GM10847 (cell line): ENCODE data around the gene TM6SF1.

Experiments used
- POLR2A ChIP-seq: IDR thresholded peaks from 2 replicates; pipeline ENCODE4 v1.6.1; 2011; ENCODE audit not compliant: insufficient read length; ENCODE audit errors: extremely low read depth

The TM6SF1 gene

DNA sequence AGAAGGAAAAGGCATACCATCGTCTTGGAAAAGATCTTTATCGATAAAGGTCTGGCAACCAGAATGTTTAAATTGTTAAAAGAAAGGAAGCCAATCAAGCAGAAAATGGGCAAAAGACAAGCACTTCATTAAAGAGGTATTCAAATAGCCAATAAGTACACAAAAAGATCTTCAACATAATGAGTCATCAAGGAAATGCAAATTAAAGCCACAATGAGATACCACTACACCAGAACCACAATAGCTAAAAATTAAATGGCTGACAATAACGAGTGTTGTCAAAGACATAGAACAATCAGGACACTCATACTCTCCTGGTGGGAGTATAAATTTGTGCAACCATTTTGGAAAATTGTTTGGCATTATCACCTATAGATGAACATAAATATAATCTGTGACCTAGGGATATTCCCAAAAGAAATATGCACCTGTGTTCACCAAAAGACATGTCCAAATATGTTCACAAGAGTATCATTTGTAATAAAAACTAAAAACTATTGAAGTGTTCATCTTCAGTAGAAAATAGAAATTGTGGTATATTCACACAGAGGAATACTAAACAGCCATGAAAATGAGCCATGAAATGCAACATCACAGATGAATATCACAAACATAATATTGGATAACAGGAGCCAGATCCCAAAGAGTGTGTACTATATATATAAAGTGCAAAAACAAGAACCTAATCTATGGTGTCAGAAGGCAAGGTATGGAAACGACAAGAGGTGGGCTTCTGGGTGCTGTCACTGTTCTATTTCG, 26.0 kb upstream of the TM6SF1 start:
- no peak for TF ChIP-seq POLR2A

GRCh38 chr15:83082730-83083386, 24.6 kb upstream of the TM6SF1 start:
- no peak for TF ChIP-seq POLR2A

DNA sequence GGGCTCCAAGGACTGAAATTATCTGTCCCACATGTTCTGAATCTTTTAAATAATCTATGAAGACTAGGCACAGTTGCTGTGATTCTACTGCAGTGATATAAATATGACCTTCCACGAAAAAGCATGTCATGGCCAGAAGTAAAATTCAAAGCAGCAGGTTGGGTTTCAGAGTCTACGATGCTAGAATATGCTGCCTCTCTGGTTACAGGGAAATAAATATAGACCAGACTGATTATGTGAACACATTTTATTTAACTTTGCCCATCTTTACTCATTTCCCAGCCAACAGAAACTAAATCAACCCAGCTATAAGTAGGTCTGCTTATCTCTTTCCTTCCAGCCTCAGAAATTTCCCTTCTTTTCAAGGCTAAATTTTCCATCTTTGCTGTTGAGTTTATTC, 19.9 kb upstream of the TM6SF1 start:
- no peak for TF ChIP-seq POLR2A

DNA sequence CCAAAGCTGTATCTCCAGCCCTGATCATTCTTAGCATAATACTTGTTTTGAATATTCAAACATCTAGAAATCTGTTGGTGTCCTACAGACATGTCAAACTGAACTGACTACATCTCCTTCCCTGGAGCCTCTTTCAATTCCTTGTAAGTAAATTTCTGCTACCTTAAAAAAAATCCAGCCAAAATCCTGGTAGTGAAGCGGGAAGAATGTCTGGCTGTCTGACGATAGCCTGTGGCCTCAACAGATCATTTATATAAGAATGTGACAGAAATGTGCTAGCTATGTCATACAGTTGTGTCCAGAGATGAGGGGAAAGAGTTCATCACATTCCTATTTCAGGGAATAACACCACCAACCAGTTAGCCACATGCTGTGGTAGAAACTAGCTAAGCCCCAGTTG, 18.6 kb upstream of the TM6SF1 start:
- TF ChIP-seq POLR2A, result no peak

DNA sequence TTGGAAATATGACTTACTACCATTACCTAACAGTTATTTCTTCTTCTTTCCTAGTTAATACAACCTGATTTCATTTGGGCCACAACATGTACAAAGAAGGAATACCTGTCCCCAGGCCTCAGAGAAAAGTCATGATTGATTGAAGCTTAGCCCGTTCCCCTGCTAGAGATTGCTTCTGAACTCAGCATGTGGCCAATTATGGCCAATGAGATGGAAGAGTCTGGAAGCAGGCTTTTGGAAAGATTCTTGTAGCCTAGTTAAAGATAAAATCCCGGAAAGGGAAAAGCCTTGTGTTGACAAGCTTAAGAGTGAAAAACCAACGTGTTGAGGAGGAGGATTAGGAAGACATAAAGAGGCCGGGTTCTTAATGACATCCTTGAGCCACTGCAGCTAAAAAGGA, 17.0 kb upstream of the TM6SF1 start:
- no peak for TF ChIP-seq POLR2A

DNA sequence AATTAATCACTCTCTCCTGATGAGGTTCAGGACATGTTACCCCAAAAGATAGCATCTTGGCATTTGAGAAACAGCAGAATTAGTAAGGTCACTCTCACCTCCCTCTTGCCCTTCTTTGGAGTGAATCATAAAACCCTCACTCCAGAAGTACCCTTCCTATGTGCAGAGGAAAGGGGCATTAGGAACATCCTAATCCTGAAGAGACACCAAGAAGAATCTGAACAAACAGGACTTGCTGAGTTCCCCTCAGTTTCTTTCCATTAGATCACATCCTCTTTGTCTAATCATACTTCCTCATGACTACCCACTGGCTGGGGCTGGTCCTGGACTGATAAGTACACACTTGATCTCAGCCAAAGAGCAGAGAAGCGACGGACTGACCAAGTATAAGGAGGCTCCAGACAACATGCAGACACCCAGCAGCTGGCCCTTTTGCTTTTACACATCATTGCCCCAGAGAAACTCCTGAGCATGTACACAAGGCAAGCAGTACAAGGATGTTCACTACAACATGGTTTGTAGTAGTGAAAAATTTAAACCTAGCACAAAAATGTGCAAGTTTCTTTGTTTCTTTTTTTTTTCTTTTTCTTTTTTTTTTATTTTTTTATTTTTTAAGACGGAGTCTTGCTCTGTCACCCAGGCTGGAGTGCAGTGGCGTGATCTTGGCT, 15.0 kb upstream of the TM6SF1 start:
- TF ChIP-seq POLR2A, result no peak

GRCh38 chr15:83094583-83094982, 12.9 kb upstream of the TM6SF1 start:
- TF ChIP-seq POLR2A, result no peak

DNA sequence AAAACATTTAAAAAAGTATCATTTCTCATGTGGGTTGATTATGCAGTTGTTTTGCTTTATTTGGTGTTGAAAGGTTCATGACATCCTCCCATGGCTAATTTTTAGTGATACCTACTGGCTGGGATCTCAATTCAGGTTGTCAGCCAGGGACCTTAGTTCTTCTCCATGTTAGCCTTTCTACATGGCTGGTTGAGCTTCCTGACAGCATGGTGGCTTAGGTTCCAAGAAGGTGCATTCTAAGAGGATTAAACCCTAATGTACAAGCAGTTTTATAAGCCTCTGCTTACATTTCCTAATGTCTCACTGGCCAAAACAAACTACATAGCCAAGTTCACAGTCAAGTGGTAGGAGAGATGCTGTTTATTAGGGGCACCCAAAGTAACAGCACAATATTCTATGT, 9.4 kb upstream of the TM6SF1 start:
- TF ChIP-seq POLR2A, result no peak

GRCh38 chr15:83099290-83099689, 8.2 kb upstream of the TM6SF1 start:
- no peak for TF ChIP-seq POLR2A

DNA sequence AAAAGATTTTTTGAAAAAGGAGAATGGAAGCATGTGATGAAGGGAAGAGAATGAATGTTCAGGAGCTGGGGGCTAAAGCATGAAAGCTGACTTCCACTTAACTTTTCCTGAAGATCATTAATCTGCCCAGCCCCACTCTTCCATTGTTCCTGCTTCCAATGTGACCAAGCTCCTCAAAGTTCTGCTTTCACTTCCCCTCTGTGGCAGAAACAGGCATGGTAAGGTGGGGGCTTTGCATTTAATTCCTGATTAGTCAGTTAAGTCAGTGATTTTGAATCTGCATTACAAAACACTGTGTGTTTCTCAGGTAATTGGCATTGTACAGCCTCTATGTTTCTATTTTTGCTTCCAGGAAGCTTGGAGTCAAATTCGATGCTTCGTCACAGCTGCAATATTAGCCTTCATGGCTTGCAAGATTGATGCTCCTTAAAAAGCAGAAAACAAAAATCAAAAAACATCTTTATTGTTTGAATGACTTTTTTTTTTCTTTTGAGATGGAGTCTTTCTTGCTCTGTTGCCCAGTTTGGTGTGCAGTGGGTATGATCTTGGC, 7.3 kb upstream of the TM6SF1 start:
- TF ChIP-seq POLR2A, result no peak

GRCh38 chr15:83102346-83102745, 5.1 kb upstream of the TM6SF1 start:
- TF ChIP-seq POLR2A, result no peak

GRCh38 chr15:83104141-83104540, 3.3 kb upstream of the TM6SF1 start:
- no peak for TF ChIP-seq POLR2A

DNA sequence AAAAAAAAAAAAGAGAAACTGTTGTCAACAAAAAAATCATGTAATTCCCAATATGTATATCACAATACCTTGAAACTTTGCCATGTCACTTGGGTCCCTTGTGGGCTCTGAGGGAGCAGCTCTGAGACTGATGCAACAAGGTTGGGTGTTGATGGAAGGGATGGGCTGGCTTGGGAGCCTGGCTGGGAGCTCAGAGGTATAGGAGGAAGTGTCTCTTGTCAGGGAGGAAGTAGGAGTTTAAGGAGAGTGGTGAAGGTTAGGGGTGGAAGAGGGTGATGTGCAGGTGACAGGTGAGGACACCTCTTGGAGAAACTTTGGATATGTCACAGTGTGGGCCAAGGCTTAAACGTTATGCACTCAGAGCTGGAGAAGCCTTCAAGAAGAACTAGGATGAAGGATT, 2.0 kb upstream of the TM6SF1 start:
- no peak for TF ChIP-seq POLR2A

- no peak for TF ChIP-seq POLR2A
These were observed 366 bp downstream of the TM6SF1 start for GRCh38 chr15:83107841-83108181.

GRCh38 chr15:83108266-83109219, 1.1 kb downstream of the TM6SF1 start:
- no peak for TF ChIP-seq POLR2A
